Measurements from ENCODE around the gene SEMA4D. TPM values are rescaled to one million over a fixed set of nuclear protein-coding genes. Genes with fewer than 3 reads are reported as not detected.

Gene SEMA4D
- total and polyA plus RNA-seq, 9 of the 15 experiments (the other 6 are each of a cell fraction or from before 2014, with no cell fraction given) = 0.38 to 5.1 (median 1.8) TPM

GRCh38 chr9:89531766-89532165 lies 33.9 kb upstream of the SEMA4D start:
- intact Hi-C loops (cut with micrococcal nuclease) = no loop called here
- POLR2A ChIA-PET = no interaction called here
- TF ChIP-seq DNMT1 (IDR thresholded peaks at IDR 0.05) (no peak), RHOXF2B (CRISPR knock-in tag; conservative IDR thresholded peaks at IDR 0.05) (no peak), HOXB6 (CRISPR knock-in tag; IDR thresholded peaks at IDR 0.05; ENCODE audit: borderline replicate concordance) (no peak), ZMIZ1 (IDR thresholded peaks at IDR 0.05; ENCODE audit: low read depth in 2 of 2, low read length in 2 of 2) (no peak), RERE (CRISPR knock-in tag; IDR thresholded peaks at IDR 0.05; ENCODE audit: borderline replicate concordance) (no peak), SIN3A (IDR thresholded peaks at IDR 0.05; ENCODE audit: borderline replicate concordance in 2 of 2, control insufficient read depth in 1 of 2, low read depth in 2 of 2, low read length in 2 of 2) (no peak), ZBTB5 (IDR thresholded peaks at IDR 0.05) (no peak), ID3 (CRISPR knock-in tag; IDR thresholded peaks at IDR 0.05) (no peak), ID3 (tag; IDR thresholded peaks at IDR 0.05) (no peak), NRF1 (conservative IDR thresholded peaks at IDR 0.05 in 1 of 2, IDR thresholded peaks at IDR 0.05 in 1 of 2) (no peak), RBM17 (IDR thresholded peaks at IDR 0.05; ENCODE audit: borderline replicate concordance, low read depth, low read length) (no peak)

More at GRCh38 chr9:89531766-89532165, 33.9 kb upstream of the SEMA4D start:
- DNase-seq (ENCODE audit: extremely low read depth in 1 of 4, low spot score in 3 of 4) (no peak), ATAC-seq (no peak), FAIRE-seq (no peak)
- Histone ChIP-seq H4K20me1 (replicated peaks; ENCODE audit: control insufficient read depth, insufficient read depth, low read length) (no peaks in the 10 kb centered on the region), H3K27me3 (ENCODE audit: control insufficient read depth in 2 of 2, insufficient read depth in 2 of 2, low read length in 2 of 2) (peaks cover 0 to 10% of the 10 kb centered on the region in 2 experiments; a peak in 1 of 5 replicates), H3K4me1 (replicated peaks in 1 of 2; ENCODE audit: control insufficient read depth in 2 of 2, insufficient read depth in 2 of 2, low read length in 2 of 2) (no peaks in the 10 kb centered on the region; a peak in 1 of 5 replicates), H3K9ac (ENCODE audit: insufficient read depth in 1 of 2, low read depth in 2 of 2, low read length in 2 of 2) (no peak overlapping the region), H3K9me3 (replicated peaks; ENCODE audit: control insufficient read depth, insufficient read depth, low read depth, low read length) (no peaks in the 10 kb centered on the region), H3K36me3 (ENCODE audit: control insufficient read depth, insufficient read depth, low read length) (no peaks in the 10 kb centered on the region), H3K9me1 (ENCODE audit: control insufficient read depth, insufficient read depth, low read length) (no peaks in the 10 kb centered on the region), H3K27ac (ENCODE audit: extremely low read depth, low read depth, low read length) (no peak overlapping the region), H2AFZ (ENCODE audit: low read depth, low read length) (no peak overlapping the region), H3K79me2 (ENCODE audit: control insufficient read depth, insufficient read depth, low read length) (no peaks in the 10 kb centered on the region), H3K4me3 (no peak overlapping the region), H3K4me2 (ENCODE audit: insufficient read depth, low read length) (no peak overlapping the region)
- WGBS (ENCODE audit: insufficient coverage, low coverage, missing lambda C conversion rate) = 2% methylated on average over 4 of the region's 4 CpGs
- BruUV-seq (replicated peaks) = no TSS peak
- in situ Hi-C loops (cut with MboI) = no loop called here
- CTCF ChIA-PET (ENCODE audit: low intra/inter-chr PET ratio) = no interaction called here

All from K562 (cell line).